ENCODE measurements around the gene CHST2.

DNA sequence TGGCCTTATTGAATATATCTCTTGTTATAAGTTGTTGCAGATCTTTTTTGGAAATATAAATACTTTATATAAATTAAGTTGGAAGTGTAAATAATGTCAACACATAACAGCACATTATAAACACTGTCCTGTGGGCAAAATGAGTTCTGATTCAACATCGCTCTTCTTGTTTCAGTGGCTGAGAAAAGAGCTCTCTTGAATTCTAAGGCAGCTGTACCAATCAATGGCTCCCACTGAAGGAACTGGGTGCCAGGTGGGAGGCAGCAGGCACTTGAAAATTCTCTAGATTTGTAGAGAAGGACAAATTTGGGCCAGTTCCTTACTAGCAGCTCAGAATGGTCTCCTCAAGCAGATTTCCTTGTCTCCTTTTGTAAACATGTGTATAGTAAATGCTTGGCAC is 45.6 kb downstream of the CHST2 start:
- TF ChIP-seq, protein P1, sequence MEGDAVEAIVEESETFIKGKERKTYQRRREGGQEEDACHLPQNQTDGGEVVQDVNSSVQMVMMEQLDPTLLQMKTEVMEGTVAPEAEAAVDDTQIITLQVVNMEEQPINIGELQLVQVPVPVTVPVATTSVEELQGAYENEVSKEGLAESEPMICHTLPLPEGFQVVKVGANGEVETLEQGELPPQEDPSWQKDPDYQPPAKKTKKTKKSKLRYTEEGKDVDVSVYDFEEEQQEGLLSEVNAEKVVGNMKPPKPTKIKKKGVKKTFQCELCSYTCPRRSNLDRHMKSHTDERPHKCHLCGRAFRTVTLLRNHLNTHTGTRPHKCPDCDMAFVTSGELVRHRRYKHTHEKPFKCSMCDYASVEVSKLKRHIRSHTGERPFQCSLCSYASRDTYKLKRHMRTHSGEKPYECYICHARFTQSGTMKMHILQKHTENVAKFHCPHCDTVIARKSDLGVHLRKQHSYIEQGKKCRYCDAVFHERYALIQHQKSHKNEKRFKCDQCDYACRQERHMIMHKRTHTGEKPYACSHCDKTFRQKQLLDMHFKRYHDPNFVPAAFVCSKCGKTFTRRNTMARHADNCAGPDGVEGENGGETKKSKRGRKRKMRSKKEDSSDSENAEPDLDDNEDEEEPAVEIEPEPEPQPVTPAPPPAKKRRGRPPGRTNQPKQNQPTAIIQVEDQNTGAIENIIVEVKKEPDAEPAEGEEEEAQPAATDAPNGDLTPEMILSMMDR (IDR thresholded peaks at IDR 0.05), result no peak
- TF ChIP-seq POLR2A (IDR thresholded peaks at IDR 0.05), result no peak
